Stimulated activated CD4-positive, alpha-beta T cell treated with anti-CD3 and anti-CD28 coated beads, Interleukin-12 subunit alpha, Interleukin-12 subunit beta, amount 100 ng/mL, for 24 hours (primary cell): ENCODE data around the gene DNAJC12.
"Not testable (repeated sequence)": the region's sequence is repeated elsewhere in the genome, so short reads cannot be mapped to it uniquely, and the experiment has no call there.

Experiments used
- DNase-seq, 2 experiments: peaks; one replicate each; pipeline ENCODE4 v3.0.0-alpha.2; 2020; ENCODE audit warnings: low read depth in 2 of 2

The DNAJC12 gene

GRCh38 chr10:67763499-67764011, 74.4 kb downstream of the DNAJC12 start:
- DNase-seq: peak; percentile 66 to 68

GRCh38 chr10:67762567-67762966, 75.4 kb downstream of the DNAJC12 start:
- DNase-seq: not testable (repeated sequence)

- DNase-seq: no peak
These were observed 77.7 kb downstream of the DNAJC12 start for GRCh38 chr10:67760272-67760671.
